Stimulated activated CD8-positive, alpha-beta memory T cell treated with anti-CD3 and anti-CD28 coated beads, Interleukin-15, amount 100 ng/mL, for 4 hours (primary cell): ENCODE results near the gene MLLT11.

Source experiments
- DNase-seq, 2 donors: peaks; one replicate each; pipeline ENCODE4 v3.0.0-alpha.2; 2020; ENCODE audit warnings: low read depth in 2 of 2

Gene MLLT11

GRCh38 chr1:151060007-151060656 lies at the start of gene MLLT11:
Gene MLLT11, plus strand, starts transcription at chr1:151060397. Its CDS starts 6,828 bp downstream, at chr1:151067225.
- no peak for DNase-seq

- DNase-seq = no peak
These were observed 48.9 kb upstream of the MLLT11 start for GRCh38 chr1:151011154-151011850.

- no peak for DNase-seq
These were observed 47.3 kb upstream of the MLLT11 start for GRCh38 chr1:151012684-151013471.

- no peak for DNase-seq
These were observed 46.7 kb upstream of the MLLT11 start for GRCh38 chr1:151013518-151013917.

GRCh38 chr1:151024540-151025146 lies 35.6 kb upstream of the MLLT11 start:
- DNase-seq = peak; percentile 53 to 75

GRCh38 chr1:151026460-151026859 lies 33.7 kb upstream of the MLLT11 start:
- DNase-seq = no peak

- no peak for DNase-seq
These were observed 28.0 kb upstream of the MLLT11 start for GRCh38 chr1:151032164-151032563.

- no peak for DNase-seq
These were observed 25.0 kb upstream of the MLLT11 start for GRCh38 chr1:151035167-151035566.

GRCh38 chr1:151036356-151036755 lies 23.8 kb upstream of the MLLT11 start, which contains the start of gene BNIPL:
Gene BNIPL, plus strand, starts transcription at chr1:151036586. Its CDS starts 140 bp downstream, at chr1:151036726.
- DNase-seq = no peak

- DNase-seq = no peak
These were observed 23.2 kb upstream of the MLLT11 start for GRCh38 chr1:151037032-151037431.

- no peak for DNase-seq
These were observed 20.7 kb upstream of the MLLT11 start for GRCh38 chr1:151039521-151039920.

GRCh38 chr1:151043163-151043562 lies 17.0 kb upstream of the MLLT11 start:
- DNase-seq = no peak

- no peak for DNase-seq
These were observed 12.6 kb upstream of the MLLT11 start, which contains the start of gene C1orf56 for GRCh38 chr1:151047591-151047924. Gene C1orf56, plus strand, starts transcription at chr1:151047751. Its CDS starts 97 bp downstream, at chr1:151047848.

GRCh38 chr1:151047925-151048644 lies 12.1 kb upstream of the MLLT11 start:
- DNase-seq = no peak

- DNase-seq = no peak
These were observed 11.6 kb upstream of the MLLT11 start for GRCh38 chr1:151048645-151049032.

- DNase-seq = no peak
These were observed 10.7 kb upstream of the MLLT11 start for GRCh38 chr1:151049458-151049857.

- DNase-seq = no peak
These were observed 10.0 kb upstream of the MLLT11 start for GRCh38 chr1:151050051-151050688.

- DNase-seq = no peak
These were observed 8.7 kb upstream of the MLLT11 start for GRCh38 chr1:151051356-151052009.

GRCh38 chr1:151054971-151055547 lies 5.1 kb upstream of the MLLT11 start:
- DNase-seq = no peak

GRCh38 chr1:151055581-151055980 lies 4.6 kb upstream of the MLLT11 start:
- no peak for DNase-seq
